ENCODE data around the gene ACAP1.
"Not testable (repeated sequence)": the region's sequence is repeated elsewhere in the genome, so short reads cannot be mapped to it uniquely, and the experiment has no call there.

The ACAP1 gene

GRCh38 chr17:7356072-7356549 is 19.8 kb downstream of the ACAP1 start:
- DNase-seq, result no peak

- DNase-seq, result no peak
These were observed 20.4 kb downstream of the ACAP1 start for GRCh38 chr17:7356756-7357155.

- no peak for DNase-seq
These were observed 21.1 kb downstream of the ACAP1 start for GRCh38 chr17:7357381-7357780.

- no peak for DNase-seq
These were observed 25.6 kb downstream of the ACAP1 start for GRCh38 chr17:7361906-7362305.

GRCh38 chr17:7363311-7363710 is 27.0 kb downstream of the ACAP1 start:
- no peak for DNase-seq

- not testable (repeated sequence) for DNase-seq
These were observed 29.6 kb downstream of the ACAP1 start for GRCh38 chr17:7365963-7366362.

- no peak for DNase-seq
These were observed 30.8 kb downstream of the ACAP1 start for GRCh38 chr17:7367083-7367482.

GRCh38 chr17:7367918-7368598 is 31.7 kb downstream of the ACAP1 start:
- DNase-seq, result no peak

- not testable (repeated sequence) for DNase-seq
These were observed 32.3 kb downstream of the ACAP1 start for GRCh38 chr17:7368599-7368994.

- DNase-seq, result no peak
These were observed 33.5 kb downstream of the ACAP1 start for GRCh38 chr17:7369825-7370224.

- no peak for DNase-seq
These were observed 34.5 kb downstream of the ACAP1 start for GRCh38 chr17:7370853-7371252.

- DNase-seq, result no peak
These were observed 38.0 kb downstream of the ACAP1 start for GRCh38 chr17:7374353-7374752.

- no peak for DNase-seq
These were observed 42.8 kb downstream of the ACAP1 start for GRCh38 chr17:7379134-7379533.

GRCh38 chr17:7380321-7380720 is 44.0 kb downstream of the ACAP1 start:
- no peak for DNase-seq

- DNase-seq, result no peak
These were observed 44.7 kb downstream of the ACAP1 start, which contains the start of gene TNK1 for GRCh38 chr17:7380855-7381683. TSS of gene TNK1 (plus strand) at chr17:7381089. CDS start at chr17:7382927, 1,838 bp downstream.

- no peak for DNase-seq
These were observed 46.6 kb downstream of the ACAP1 start for GRCh38 chr17:7382901-7383300.

GRCh38 chr17:7383371-7383741 is 47.0 kb downstream of the ACAP1 start:
- no peak for DNase-seq

GRCh38 chr17:7383742-7384488 is 47.6 kb downstream of the ACAP1 start:
- no peak for DNase-seq

GRCh38 chr17:7384489-7385081 is 48.3 kb downstream of the ACAP1 start:
- DNase-seq, result no peak

- DNase-seq, result no peak
These were observed 52.5 kb downstream of the ACAP1 start for GRCh38 chr17:7388856-7389255.

- no peak for DNase-seq
These were observed 53.9 kb downstream of the ACAP1 start for GRCh38 chr17:7389924-7390910.

GRCh38 chr17:7391307-7391706 is 55.0 kb downstream of the ACAP1 start:
- DNase-seq, result no peak
